Heart left ventricle (tissue), 16 donors: Measurements from ENCODE around the gene MARCHF2. TPM values are rescaled to one million over a fixed set of nuclear protein-coding genes. Genes with fewer than 3 reads are reported as not detected.

Experiments used
- ATAC-seq, 4 donors: fragments of 200-7000 bp; cut with Tn5 transposase; one replicate each; pipeline ENCODE4 v1.9.1; 2020 to 2022; ENCODE audit warnings: moderate library complexity in 4 of 4, mild to moderate bottlenecking in 3 of 4, moderate number of reproducible peaks in 1 of 4
- DNase-seq, 5 donors: peaks; one replicate each; pipeline ENCODE4 v3.0.0-alpha.2; 2020
- H3K27ac ChIP-seq, 12 donors: fragments of 200-600 bp; sonication (generic) in 4 of 12; one replicate each; pipeline versions ENCODE4 v1.5.0 to v1.8.0; 2016 to 2022; ENCODE audit warnings: mild to moderate bottlenecking in 2 of 12
- H3K27me3 ChIP-seq, 9 donors: fragments of 200-600 bp; sonication (generic) in 2 of 9; one replicate each; pipeline versions ENCODE4 v1.5.1 to v1.8.0; 2016 to 2022; ENCODE audit warnings: mild to moderate bottlenecking in 3 of 9
- H3K36me3 ChIP-seq, 9 donors: fragments of 200-600 bp; sonication (generic) in 2 of 9; one replicate each; pipeline versions ENCODE4 v1.5.0 to v1.8.0; 2018 to 2022; ENCODE audit warnings: mild to moderate bottlenecking in 2 of 9
- H3K4me1 ChIP-seq, 12 donors: fragments of 200-600 bp; sonication (generic) in 4 of 12; one replicate each; pipeline versions ENCODE4 v1.5.0 to v1.8.0; 2016 to 2022; ENCODE audit warnings: mild to moderate bottlenecking in 3 of 12
- H3K4me3 ChIP-seq, 12 donors: fragments of 200-600 bp; sonication (generic) in 4 of 12; one replicate each; pipeline versions ENCODE4 v1.5.0 to v1.8.0; 2017 to 2022; ENCODE audit warnings: mild to moderate bottlenecking in 9 of 12, moderate library complexity in 4 of 12
- H3K9me3 ChIP-seq, 12 donors: fragments of 200-600 bp; sonication (generic) in 4 of 12; one replicate each; pipeline versions ENCODE4 v1.5.0 to v1.8.0; 2016 to 2022; ENCODE audit warnings: mild to moderate bottlenecking in 1 of 12
- CTCF ChIP-seq, 12 donors: fragments of 200-600 bp; sonication (generic) in 4 of 12; IDR thresholded peaks; one replicate each; pipeline versions ENCODE4 v1.5.0 to v1.8.0; 2018 to 2022; ENCODE audit warnings: antibody characterized with exemption in 12 of 12, mild to moderate bottlenecking in 5 of 12
- POLR2A ChIP-seq, 2 donors: fragments of 450-650 bp; IDR thresholded peaks; one replicate each; pipeline ENCODE4 v1.6.1; 2017; ENCODE audit warnings: antibody characterized with exemption in 2 of 2, mild to moderate bottlenecking in 2 of 2, moderate library complexity in 2 of 2
- WGBS, 4 donors: extraction: QIAGEN DNeasy Blood & Tissue Kit in 2 of 4; methylation state at CpG; one replicate each; pipeline versions ENCODE4 v1.1.5 to v1.1.7; 2013 to 2018; 5-methylcytosine and 5-hydroxymethylcytosine counted together
- intact Hi-C, 10 donors: fragments of 100-400 bp; cut with DNase I; formaldehyde crosslinking; loops; one replicate each; pipeline versions ENCODE4 v1.11.1 to v1.14.2; 2022
- polyA plus RNA-seq, 2 donors: library from polyadenylated mRNA; stranded (reverse); fragments of 200-250 nt; gene quantifications; one replicate each; pipeline ENCODE4 v1.2.3, GENCODE V29; 2013
- total RNA-seq, 9 donors: library from RNA; depleted of rRNA in 2 of 9; stranded (reverse); fragments of >200 nt in 2 of 9; fragmentation: NEBNext Ultra II Directional in 3 of 9; extraction: Animal tissue kit (Norgen Biotek cat#: 25700) in 3 of 9; gene quantifications; one replicate each; pipeline versions ENCODE4 v1.1.0 to v1.2.4, GENCODE V29; 2016 to 2023
- donor health status: ischemic (EF 13 %, LVEDD 7.1; RV severe dilation, severe dysfunction).
- donor health status: healthy with polysubstance abuse.
- donor health status: DM: no; HTN: yes; CAD: no.
- donor health status: DM: no; HTN: no; CAD: no.
- donor health status: ischemic (EF 25% LVEDD 6.9; RV normal size, moderate dysfunction).
- donor health status: ischemic (EF 25% LVEDD 5.7; RV mildly dilated, moderate dysfunction).
- donor health status: healthy.
- donor health status: DM: yes; HTN: yes; CAD: no.
- donor health status: ischemic (EF 35%, LVEDD 5.7; RV mildly dilated, moderate dysfunction).
- donor health status: nonischemic (EF 11% LVEDD 7.7; RV severe dilation, severe dysfunction).
- donor health status: DM: yes; HTN: yes; CAD: no.
- donor health status: PGD.
- donor health status: ischemic (EF 29% LVEDD 5.4; RV normal size, mild dysfunction).
- donor health status: nonischemic (EF 23%, LVEDD 6.1; RV moderate dilation, normal function).

MARCHF2 gene
- total and polyA plus RNA-seq, 11 donors, result 50.7 to 308 (median 82.0) TPM

DNA sequence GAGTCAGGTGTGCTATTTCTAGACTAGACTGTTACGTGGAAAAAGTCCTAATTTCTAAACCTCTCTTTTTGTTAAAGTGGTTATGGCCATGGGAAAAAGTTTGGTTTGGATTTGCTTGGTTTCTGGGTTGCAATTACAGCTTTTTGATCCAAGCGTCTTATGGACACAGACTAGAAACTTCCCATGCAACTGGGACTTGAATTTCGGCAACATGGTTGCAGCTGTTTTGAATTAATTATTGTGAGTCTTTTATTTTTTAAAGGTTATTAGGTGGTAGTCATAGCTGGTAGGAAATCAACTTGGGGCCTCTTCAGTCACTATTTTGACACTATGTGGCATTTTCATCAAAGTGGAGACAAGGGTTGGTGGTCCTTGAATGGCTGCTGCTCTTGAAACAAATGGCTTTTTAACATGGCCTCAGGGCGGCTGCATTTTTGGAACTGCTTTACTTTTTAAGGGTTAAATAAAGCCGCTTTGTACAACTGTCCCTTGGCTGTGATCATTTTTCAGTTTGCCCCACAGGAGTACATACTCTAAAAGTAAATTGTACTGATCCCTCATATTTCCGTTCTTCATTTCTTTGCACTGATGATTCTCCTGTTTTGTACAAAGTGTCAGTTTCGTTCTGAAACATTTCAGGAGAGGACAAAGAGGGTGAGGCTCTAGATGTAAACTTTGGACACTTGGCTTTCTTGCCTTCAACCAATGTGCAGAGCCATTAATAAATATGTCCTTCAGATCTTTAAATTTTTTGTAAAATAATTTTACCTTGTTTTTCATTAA, 47.6 kb downstream of the MARCHF2 start:
- 48 to 61% (median 53%) methylated on average over 7 of the region's 7 CpGs for WGBS, 4 donors
- DNase-seq (no peak), ATAC-seq (no peak)
- Histone ChIP-seq H3K27ac (peak overlapping the region in 10 of 12 donors; percentile 3 to 61 (median 41)), H3K9me3 (no peaks in the 10 kb centered on the region), H3K27me3 (no peaks in the 10 kb centered on the region), H3K4me3 (peak overlapping the region in 1 of 12 donors; percentile 5), H3K36me3 (peaks cover 6 to 88% (median 44%) of the 10 kb centered on the region in 9 donors), H3K4me1 (peaks cover 17 to 80% (median 66%) of the 10 kb centered on the region in 12 donors)
- intact Hi-C loops, result no loop called here
- no peak for TF ChIP-seq POLR2A (IDR thresholded peaks at IDR 0.05)
- TF ChIP-seq CTCF (IDR thresholded peaks at IDR 0.05), result no peak

DNA sequence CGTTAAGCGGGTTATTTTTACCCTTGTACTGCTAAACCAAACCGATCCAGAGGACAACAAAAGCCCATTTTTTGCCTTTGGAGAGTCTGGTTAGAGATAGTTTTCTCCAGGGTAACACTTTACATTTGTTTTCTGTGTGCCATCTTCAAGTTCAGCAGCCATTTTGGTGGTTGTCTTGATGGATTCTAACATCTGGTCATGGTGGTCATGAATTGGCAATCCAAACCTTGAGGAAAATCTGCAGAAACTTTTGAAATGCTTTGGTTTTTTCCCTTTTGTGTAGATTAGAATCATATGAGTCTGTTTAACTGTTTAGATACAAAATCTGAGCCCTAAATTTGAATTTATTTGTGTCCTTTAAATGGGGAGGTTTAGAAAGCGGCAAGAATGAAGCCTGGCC, 48.3 kb downstream of the MARCHF2 start:
- H3K36me3 ChIP-seq, result peaks cover 6 to 88% (median 44%) of the 10 kb centered on the region in 9 donors
- TF ChIP-seq POLR2A (IDR thresholded peaks at IDR 0.05) (no peak), CTCF (IDR thresholded peaks at IDR 0.05) (no peak)
- no peak for DNase-seq
- H3K27ac ChIP-seq, result peak overlapping the region in 1 of 12 donors; percentile 61
- intact Hi-C loops, result no loop called here
- H3K27me3 ChIP-seq, result no peaks in the 10 kb centered on the region
- no peaks in the 10 kb centered on the region for H3K9me3 ChIP-seq
- WGBS, 4 donors, result 59 to 69% (median 67%) methylated on average over 3 to 4 of the region's 4 CpGs
- no peak overlapping the region for H3K4me3 ChIP-seq
- peaks cover 17 to 74% (median 60%) of the 10 kb centered on the region in 12 donors for H3K4me1 ChIP-seq
- ATAC-seq, result no peak

- ATAC-seq, result peak in 1 of 4 donors; percentile 14
- Histone ChIP-seq H3K27ac (no peak overlapping the region), H3K36me3 (peaks cover 4 to 88% (median 44%) of the 10 kb centered on the region in 9 donors), H3K4me1 (peaks cover 17 to 69% (median 55%) of the 10 kb centered on the region in 12 donors), H3K27me3 (no peaks in the 10 kb centered on the region), H3K9me3 (no peaks in the 10 kb centered on the region), H3K4me3 (no peak overlapping the region)
- TF ChIP-seq CTCF (IDR thresholded peaks at IDR 0.05) (no peak), POLR2A (IDR thresholded peaks at IDR 0.05) (no peak)
- no peak for DNase-seq
- 67 to 76% (median 72%) methylated on average over 14 of the region's 14 CpGs for WGBS, 4 donors
- intact Hi-C loops, result no loop called here
Observed at GRCh38 chr19:8461891-8462290, 48.8 kb downstream of the MARCHF2 start.

GRCh38 chr19:8462571-8462970, 49.5 kb downstream of the MARCHF2 start:
- H3K4me1 ChIP-seq, result peaks cover 17 to 62% (median 50%) of the 10 kb centered on the region in 12 donors
- H3K4me3 ChIP-seq, result no peak overlapping the region
- ATAC-seq, result no peak
- no peak for TF ChIP-seq CTCF (IDR thresholded peaks at IDR 0.05)
- no peak for TF ChIP-seq POLR2A (IDR thresholded peaks at IDR 0.05)
- intact Hi-C loops, result no loop called here
- DNase-seq, result no peak
- H3K27me3 ChIP-seq, result no peaks in the 10 kb centered on the region
- H3K9me3 ChIP-seq, result no peaks in the 10 kb centered on the region
- WGBS, 4 donors, result 70 to 81% (median 79%) methylated on average over 5 of the region's 5 CpGs
- H3K36me3 ChIP-seq, result peaks cover 6 to 89% (median 44%) of the 10 kb centered on the region in 9 donors
- no peak overlapping the region for H3K27ac ChIP-seq
